SK-N-SH (cell line): ENCODE measurements around the gene NTHL1.

Experiments used
- CTCF ChIP-seq: fragments of 200-600 bp; sonication (generic); IDR thresholded peaks from 2 replicates; pipeline ENCODE4 v1.6.1; 2017; ENCODE audit warnings: antibody characterized with exemption, mild to moderate bottlenecking, moderate library complexity
- ELF1 ChIP-seq: IDR thresholded peaks from 2 replicates; pipeline ENCODE4 v1.4.0; 2012
- EZH2phosphoT487 ChIP-seq: fragments of 200-600 bp; sonication (generic); IDR thresholded peaks from 2 replicates; pipeline ENCODE4 v1.6.1; 2017; ENCODE audit warnings: low read depth, mixed run types, mild to moderate bottlenecking, antibody characterized with exemption, moderate library complexity, borderline replicate concordance
- TF ChIP-seq, protein P1 (sequence below): fragments of 150-350 bp; IDR thresholded peaks from 2 replicates; pipeline ENCODE4 v1.6.1; 2017; ENCODE audit warnings: antibody characterized with exemption, low read length, low read depth, borderline replicate concordance

DNA sequence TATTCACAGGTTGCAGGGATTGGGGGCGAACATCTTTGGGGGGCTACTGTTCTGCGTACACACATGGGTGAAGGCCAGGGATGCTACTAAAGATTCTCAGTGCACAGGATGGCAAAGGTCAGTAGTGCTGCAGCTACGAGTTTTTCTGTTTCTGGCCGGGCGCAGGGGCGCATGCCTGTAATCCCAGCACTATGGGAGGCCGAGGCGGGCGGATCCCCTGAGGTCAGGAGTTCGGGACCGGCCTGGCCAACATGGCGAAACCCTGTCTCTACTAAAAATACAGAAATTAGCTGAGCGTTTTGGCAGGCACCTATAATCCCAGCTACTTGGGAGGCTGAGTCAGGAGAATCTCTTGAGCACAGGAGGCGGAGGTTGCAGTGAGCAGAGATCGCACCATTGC, 34.1 kb downstream of the NTHL1 start:
- TF ChIP-seq, protein P1, sequence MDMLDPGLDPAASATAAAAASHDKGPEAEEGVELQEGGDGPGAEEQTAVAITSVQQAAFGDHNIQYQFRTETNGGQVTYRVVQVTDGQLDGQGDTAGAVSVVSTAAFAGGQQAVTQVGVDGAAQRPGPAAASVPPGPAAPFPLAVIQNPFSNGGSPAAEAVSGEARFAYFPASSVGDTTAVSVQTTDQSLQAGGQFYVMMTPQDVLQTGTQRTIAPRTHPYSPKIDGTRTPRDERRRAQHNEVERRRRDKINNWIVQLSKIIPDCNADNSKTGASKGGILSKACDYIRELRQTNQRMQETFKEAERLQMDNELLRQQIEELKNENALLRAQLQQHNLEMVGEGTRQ = no peak
- TF ChIP-seq CTCF (no peak), ELF1 (no peak), EZH2phosphoT487 (no peak)
